Rectal smooth muscle tissue (tissue), 1 donor: Measurements from ENCODE around the gene STON2.

Experiments
- H3K27ac ChIP-seq: one replicate; pipeline ENCODE4 v1.7.0; 2013; ENCODE audit warnings: low read depth, low read length, inconsistent platforms
- H3K27me3 ChIP-seq: one replicate; pipeline ENCODE4 v1.7.0; 2013; ENCODE audit warnings: low read length; ENCODE audit not compliant: control insufficient read depth, insufficient read depth
- H3K36me3 ChIP-seq: one replicate; pipeline ENCODE4 v1.7.0; 2013; ENCODE audit warnings: low read length; ENCODE audit not compliant: control insufficient read depth, insufficient read depth
- H3K4me1 ChIP-seq: one replicate; pipeline ENCODE4 v1.7.0; 2013; ENCODE audit warnings: low read length; ENCODE audit not compliant: control insufficient read depth, insufficient read depth
- H3K4me3 ChIP-seq: one replicate; pipeline ENCODE4 v1.7.0; 2013; ENCODE audit warnings: low read length
- H3K9ac ChIP-seq: one replicate; pipeline ENCODE4 v1.7.0; 2013; ENCODE audit warnings: low read length

The STON2 gene

GRCh38 chr14:81336009-81336408 lies 64.1 kb downstream of the STON2 start:
- Histone ChIP-seq H3K27ac (no peak overlapping the region), H3K4me3 (no peak overlapping the region), H3K4me1 (no peaks in the 10 kb centered on the region), H3K27me3 (no peaks in the 10 kb centered on the region), H3K9ac (no peak overlapping the region), H3K36me3 (no peaks in the 10 kb centered on the region)

GRCh38 chr14:81332725-81333124 lies 67.4 kb downstream of the STON2 start:
- H3K9ac ChIP-seq = no peak overlapping the region
- no peak overlapping the region for H3K27ac ChIP-seq
- no peak overlapping the region for H3K4me3 ChIP-seq
- H3K36me3 ChIP-seq = no peaks in the 10 kb centered on the region
- no peaks in the 10 kb centered on the region for H3K4me1 ChIP-seq
- H3K27me3 ChIP-seq = no peaks in the 10 kb centered on the region

GRCh38 chr14:81331229-81332021 lies 68.7 kb downstream of the STON2 start:
- Histone ChIP-seq H3K27me3 (no peaks in the 10 kb centered on the region), H3K27ac (no peak overlapping the region), H3K36me3 (no peaks in the 10 kb centered on the region), H3K4me1 (no peaks in the 10 kb centered on the region), H3K9ac (no peak overlapping the region), H3K4me3 (no peak overlapping the region)

GRCh38 chr14:81330619-81331122 lies 69.5 kb downstream of the STON2 start:
- no peak overlapping the region for H3K4me3 ChIP-seq
- no peak overlapping the region for H3K9ac ChIP-seq
- H3K36me3 ChIP-seq = no peaks in the 10 kb centered on the region
- no peaks in the 10 kb centered on the region for H3K27me3 ChIP-seq
- H3K4me1 ChIP-seq = no peaks in the 10 kb centered on the region
- no peak overlapping the region for H3K27ac ChIP-seq

- Histone ChIP-seq H3K36me3 (no peaks in the 10 kb centered on the region), H3K27ac (no peak overlapping the region), H3K27me3 (no peaks in the 10 kb centered on the region), H3K9ac (no peak overlapping the region), H3K4me1 (no peaks in the 10 kb centered on the region), H3K4me3 (no peak overlapping the region)
These were observed 70.3 kb downstream of the STON2 start for GRCh38 chr14:81329640-81330381.

- Histone ChIP-seq H3K27ac (no peak overlapping the region), H3K27me3 (no peaks in the 10 kb centered on the region), H3K36me3 (no peaks in the 10 kb centered on the region), H3K4me3 (no peak overlapping the region), H3K9ac (no peak overlapping the region), H3K4me1 (no peaks in the 10 kb centered on the region)
These were observed 73.7 kb downstream of the STON2 start for GRCh38 chr14:81326451-81326850.

GRCh38 chr14:81324011-81324410 lies 76.1 kb downstream of the STON2 start:
- H3K27me3 ChIP-seq = no peaks in the 10 kb centered on the region
- no peaks in the 10 kb centered on the region for H3K36me3 ChIP-seq
- H3K9ac ChIP-seq = no peak overlapping the region
- peak overlapping the region; percentile 25 for H3K4me3 ChIP-seq
- H3K4me1 ChIP-seq = no peaks in the 10 kb centered on the region
- H3K27ac ChIP-seq = no peak overlapping the region

GRCh38 chr14:81323093-81323492 lies 77.0 kb downstream of the STON2 start:
- no peaks in the 10 kb centered on the region for H3K4me1 ChIP-seq
- H3K36me3 ChIP-seq = no peaks in the 10 kb centered on the region
- no peak overlapping the region for H3K4me3 ChIP-seq
- no peaks in the 10 kb centered on the region for H3K27me3 ChIP-seq
- H3K27ac ChIP-seq = no peak overlapping the region
- H3K9ac ChIP-seq = no peak overlapping the region

GRCh38 chr14:81319946-81320345 lies 80.2 kb downstream of the STON2 start:
- Histone ChIP-seq H3K4me1 (no peaks in the 10 kb centered on the region), H3K9ac (no peak overlapping the region), H3K27ac (no peak overlapping the region), H3K4me3 (no peak overlapping the region), H3K27me3 (no peaks in the 10 kb centered on the region), H3K36me3 (no peaks in the 10 kb centered on the region)

- Histone ChIP-seq H3K27me3 (no peaks in the 10 kb centered on the region), H3K4me1 (no peaks in the 10 kb centered on the region), H3K4me3 (no peak overlapping the region), H3K27ac (no peak overlapping the region), H3K36me3 (no peaks in the 10 kb centered on the region), H3K9ac (no peak overlapping the region)
These were observed 80.8 kb downstream of the STON2 start for GRCh38 chr14:81319314-81319713.

GRCh38 chr14:81315341-81315740 lies 84.8 kb downstream of the STON2 start:
- Histone ChIP-seq H3K27me3 (no peaks in the 10 kb centered on the region), H3K4me3 (no peak overlapping the region), H3K4me1 (no peaks in the 10 kb centered on the region), H3K27ac (no peak overlapping the region), H3K9ac (no peak overlapping the region), H3K36me3 (no peaks in the 10 kb centered on the region)

- Histone ChIP-seq H3K27ac (no peak overlapping the region), H3K27me3 (no peaks in the 10 kb centered on the region), H3K4me1 (no peaks in the 10 kb centered on the region), H3K4me3 (no peak overlapping the region), H3K36me3 (no peaks in the 10 kb centered on the region), H3K9ac (no peak overlapping the region)
These were observed 85.5 kb downstream of the STON2 start for GRCh38 chr14:81314443-81315175.
